PC-3 (cell line): Measurements from ENCODE around the gene CYP19A1. TPM values are rescaled to one million over a fixed set of nuclear protein-coding genes. Genes with fewer than 3 reads are reported as not detected.
A peak's percentile ranks its signal among the peaks of the same experiment; 100 is the strongest.

Experiments
- ATAC-seq: fragments of 200-7000 bp; cut with Tn5 transposase; 2 replicates; pipeline ENCODE4 v1.9.1; 2020; ENCODE audit warnings: mild to moderate bottlenecking, moderate library complexity
- BruUV-seq: library from RNA; stranded (reverse); fragments of 400-500 nt; replicated peaks from 2 replicates; lab custom pipeline; 2021; lab: Mats Ljungman, UMichigan
- CTCF ChIA-PET: fragments of 300-600 bp; sonication (Branson Sonifier 250); formaldehyde crosslinking; loops from one replicate; lab custom pipeline; 2022; ENCODE audit warnings: antibody characterized with exemption; lab: Charles Lee
- POLR2A ChIA-PET: fragments of 300-600 bp; sonication (Branson Sonifier 250); formaldehyde crosslinking; loops from one replicate; lab custom pipeline; 2022; ENCODE audit warnings: antibody characterized with exemption; ENCODE audit not compliant: unreplicated experiment; lab: Charles Lee
- DNase-seq: peaks from one replicate; pipeline ENCODE4 v3.0.0-alpha.2; 2015
- H2AFZ ChIP-seq: fragments of 300-600 bp; sonication (generic); 2 replicates; pipeline ENCODE4 v1.6.0; 2016; ENCODE audit warnings: antibody characterized with exemption, low read length
- H3F3A ChIP-seq: fragments of 300-600 bp; sonication (generic); one replicate; pipeline ENCODE4 v1.6.0; 2017; ENCODE audit warnings: antibody characterized with exemption, low read length, control low read depth, mild to moderate bottlenecking; ENCODE audit not compliant: unreplicated experiment
- H3K27ac ChIP-seq: fragments of 300-600 bp; sonication (generic); 2 replicates; pipeline ENCODE4 v1.5.1; 2016; ENCODE audit warnings: mild to moderate bottlenecking, low read length
- H3K27me3 ChIP-seq: fragments of 300-600 bp; sonication (generic); 2 replicates; pipeline ENCODE4 v1.6.1; 2016; ENCODE audit warnings: low read length, mixed read lengths
- H3K36me3 ChIP-seq: fragments of 300-600 bp; sonication (generic); 2 replicates; pipeline ENCODE4 v1.6.1; 2016; ENCODE audit warnings: low read depth, mixed run types, low read length, mixed read lengths
- H3K4me1 ChIP-seq: fragments of 300-600 bp; sonication (generic); 2 replicates; pipeline ENCODE4 v1.5.1; 2016; ENCODE audit warnings: low read length; ENCODE audit not compliant: insufficient read depth
- H3K4me2 ChIP-seq: fragments of 300-600 bp; sonication (generic); 2 replicates; pipeline ENCODE4 v1.6.0; 2016; ENCODE audit warnings: low read length
- H3K4me3 ChIP-seq: fragments of 300-600 bp; sonication (generic); 2 replicates; pipeline ENCODE4 v1.5.1; 2016; ENCODE audit warnings: mild to moderate bottlenecking, low read length, mixed read lengths
- H3K79me2 ChIP-seq: fragments of 300-600 bp; sonication (generic); 2 replicates; pipeline ENCODE4 v1.6.1; 2017; ENCODE audit warnings: low read length, mixed read lengths
- H3K9ac ChIP-seq: fragments of 300-600 bp; sonication (generic); 2 replicates; pipeline ENCODE4 v1.6.0; 2016; ENCODE audit warnings: mild to moderate bottlenecking, low read length
- H3K9me2 ChIP-seq: fragments of 300-600 bp; sonication (generic); replicated peaks from 2 replicates; pipeline ENCODE4 v1.6.1; 2016; ENCODE audit warnings: mixed run types, low read length, mixed read lengths
- H3K9me3 ChIP-seq: fragments of 300-600 bp; sonication (generic); 2 replicates; pipeline ENCODE4 v1.6.1; 2016; ENCODE audit warnings: low read length, mixed read lengths
- H4K20me1 ChIP-seq: fragments of 300-600 bp; sonication (generic); 2 replicates; pipeline ENCODE4 v1.6.1; 2016; ENCODE audit warnings: low read length, mixed read lengths
- EZH2 ChIP-seq: fragments of 300-600 bp; sonication (generic); IDR thresholded peaks from one replicate; pipeline ENCODE4 v1.6.1; 2017; ENCODE audit warnings: antibody characterized with exemption, mild to moderate bottlenecking, low read length; ENCODE audit not compliant: unreplicated experiment
- EZH2phosphoT487 ChIP-seq: fragments of 300-600 bp; sonication (generic); IDR thresholded peaks from 2 replicates; pipeline ENCODE4 v1.6.1; 2018; ENCODE audit warnings: mild to moderate bottlenecking, antibody characterized with exemption, low read length, borderline replicate concordance
- intact Hi-C: fragments of 100-400 bp; cut with micrococcal nuclease; formaldehyde crosslinking; loops from 2 replicates; pipeline ENCODE4 v1.9.0; 2023
- total RNA-seq: library from RNA; depleted of rRNA; stranded (reverse); fragments of >200 nt; gene quantifications from 2 replicates; pipeline ENCODE4 v1.2.3, GENCODE V29; 2014
- TF ChIP-seq, protein P1 (sequence below): fragments of 300-600 bp; sonication (generic); conservative IDR thresholded peaks from 2 replicates; pipeline ENCODE4 v1.5.1; 2017; ENCODE audit warnings: antibody characterized with exemption, low read depth, mild to moderate bottlenecking, low read length

The CYP19A1 gene
- total RNA-seq, 1 experiment from 2014 or later = not detected

DNA sequence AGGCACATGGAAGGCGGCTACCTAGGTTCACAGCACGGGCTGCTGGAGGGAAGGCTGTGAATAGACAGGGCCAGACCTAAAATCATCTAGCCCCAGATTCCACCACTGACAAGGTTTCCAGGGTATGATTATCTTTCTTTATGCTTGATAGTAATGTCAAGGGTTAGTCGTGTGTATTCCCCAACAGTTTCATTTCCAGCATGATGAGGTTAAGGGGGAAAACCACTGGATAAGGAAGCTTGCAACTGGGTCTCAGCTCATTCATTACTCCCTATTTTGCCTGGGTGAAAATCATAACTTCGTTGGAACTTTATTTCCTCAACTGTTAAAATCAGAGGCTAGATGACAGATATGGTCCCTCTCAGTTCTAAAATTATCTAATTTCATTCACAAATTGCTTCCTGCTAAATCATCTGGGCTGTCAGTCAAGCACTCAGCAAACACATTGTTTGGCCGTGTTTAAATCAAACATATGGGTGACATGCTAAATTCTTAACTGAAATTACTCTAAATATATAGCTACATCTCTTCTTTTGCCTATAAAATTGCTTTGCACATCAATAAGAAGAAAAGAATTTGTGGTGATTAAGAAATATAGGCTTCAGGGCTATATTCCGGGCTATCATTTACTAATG, 111.7 kb downstream of the CYP19A1 start:
- intact Hi-C loops = loop anchor here (5.0 kb wide), 1 partner anchor 176 kb away; no protein-coding TSS in a partner anchor
- Histone ChIP-seq H3K4me3 (no peak overlapping the region), H4K20me1 (no peaks in the 10 kb centered on the region), H3K9ac (no peak overlapping the region), H3K9me3 (no peaks in the 10 kb centered on the region), H3K36me3 (no peaks in the 10 kb centered on the region), H2AFZ (no peak overlapping the region), H3K27ac (no peak overlapping the region), H3F3A (no peaks in the 10 kb centered on the region), H3K27me3 (no peaks in the 10 kb centered on the region), H3K79me2 (no peaks in the 10 kb centered on the region), H3K4me2 (no peak overlapping the region), H3K9me2 (no peaks in the 10 kb centered on the region), H3K4me1 (peaks cover 25% of the 10 kb centered on the region)
- BruUV-seq = no TSS peak
- ATAC-seq = no peak
- POLR2A ChIA-PET = no interaction called here
- TF ChIP-seq EZH2 (no peak), EZH2phosphoT487 (no peak)
- TF ChIP-seq, protein P1, sequence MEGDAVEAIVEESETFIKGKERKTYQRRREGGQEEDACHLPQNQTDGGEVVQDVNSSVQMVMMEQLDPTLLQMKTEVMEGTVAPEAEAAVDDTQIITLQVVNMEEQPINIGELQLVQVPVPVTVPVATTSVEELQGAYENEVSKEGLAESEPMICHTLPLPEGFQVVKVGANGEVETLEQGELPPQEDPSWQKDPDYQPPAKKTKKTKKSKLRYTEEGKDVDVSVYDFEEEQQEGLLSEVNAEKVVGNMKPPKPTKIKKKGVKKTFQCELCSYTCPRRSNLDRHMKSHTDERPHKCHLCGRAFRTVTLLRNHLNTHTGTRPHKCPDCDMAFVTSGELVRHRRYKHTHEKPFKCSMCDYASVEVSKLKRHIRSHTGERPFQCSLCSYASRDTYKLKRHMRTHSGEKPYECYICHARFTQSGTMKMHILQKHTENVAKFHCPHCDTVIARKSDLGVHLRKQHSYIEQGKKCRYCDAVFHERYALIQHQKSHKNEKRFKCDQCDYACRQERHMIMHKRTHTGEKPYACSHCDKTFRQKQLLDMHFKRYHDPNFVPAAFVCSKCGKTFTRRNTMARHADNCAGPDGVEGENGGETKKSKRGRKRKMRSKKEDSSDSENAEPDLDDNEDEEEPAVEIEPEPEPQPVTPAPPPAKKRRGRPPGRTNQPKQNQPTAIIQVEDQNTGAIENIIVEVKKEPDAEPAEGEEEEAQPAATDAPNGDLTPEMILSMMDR = no peak
- no peak for DNase-seq
- CTCF ChIA-PET = no interaction called here

DNA sequence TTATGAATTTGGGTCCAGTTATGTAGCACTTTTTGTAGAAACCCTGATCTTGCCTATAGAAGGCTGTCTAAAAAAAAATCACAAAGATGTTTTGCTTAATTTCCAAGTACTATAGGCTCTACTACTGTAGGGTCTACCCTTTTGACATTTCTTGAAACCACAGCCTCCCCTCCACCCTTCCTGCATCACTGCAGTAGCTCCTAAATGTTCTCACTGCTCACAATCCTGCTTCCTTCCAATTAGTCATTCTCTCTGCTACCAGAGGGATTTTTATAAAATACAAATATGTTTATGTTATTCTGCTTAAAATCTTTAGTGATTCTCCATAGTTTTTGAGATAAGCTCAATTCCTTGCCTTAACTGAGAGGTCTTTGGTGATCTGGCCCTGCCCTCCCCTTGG, 114.0 kb downstream of the CYP19A1 start:
- DNase-seq = no peak
- Histone ChIP-seq H3K9ac (no peak overlapping the region), H3K27ac (no peak overlapping the region), H3F3A (no peaks in the 10 kb centered on the region), H3K4me3 (no peak overlapping the region), H3K36me3 (no peaks in the 10 kb centered on the region), H3K79me2 (no peaks in the 10 kb centered on the region), H3K9me2 (no peaks in the 10 kb centered on the region), H3K27me3 (no peaks in the 10 kb centered on the region), H4K20me1 (no peaks in the 10 kb centered on the region), H2AFZ (no peak overlapping the region), H3K9me3 (no peaks in the 10 kb centered on the region), H3K4me1 (peaks cover 25% of the 10 kb centered on the region), H3K4me2 (no peak overlapping the region)
- POLR2A ChIA-PET = no interaction called here
- intact Hi-C loops = no loop called here
- CTCF ChIA-PET = no interaction called here
- no TSS peak for BruUV-seq
- ATAC-seq = no peak
- no peak for TF ChIP-seq EZH2
- TF ChIP-seq EZH2phosphoT487 = no peak
- TF ChIP-seq, protein P1 = no peak

DNA sequence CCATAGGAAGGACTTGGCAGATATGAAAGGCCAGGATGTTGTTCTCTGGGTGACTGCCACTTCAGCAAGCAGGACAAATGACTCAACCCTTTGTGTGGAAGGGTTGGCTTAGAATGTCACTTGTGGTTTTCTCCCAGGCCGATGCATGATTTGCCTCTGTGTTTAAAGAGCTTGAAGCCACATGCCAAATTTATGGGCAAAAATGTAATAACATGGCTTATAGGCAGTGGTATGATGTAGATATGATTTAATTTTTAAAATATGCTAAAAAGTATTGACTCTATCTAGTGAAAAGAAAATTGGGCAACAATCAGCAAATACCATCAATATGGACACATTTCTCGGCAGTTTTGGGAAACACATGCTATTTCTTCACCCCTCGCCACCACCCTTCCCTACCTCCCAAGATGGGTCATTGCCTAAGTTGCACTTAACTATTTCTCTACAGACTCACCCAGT, 114.6 kb downstream of the CYP19A1 start:
- peak; percentile 79 for ATAC-seq
- H3K79me2 ChIP-seq = no peaks in the 10 kb centered on the region
- CTCF ChIA-PET = no interaction called here
- no peak overlapping the region for H3K4me3 ChIP-seq
- peaks cover 25% of the 10 kb centered on the region for H3K4me1 ChIP-seq
- TF ChIP-seq, protein P1 = no peak
- TF ChIP-seq EZH2phosphoT487 (no peak), EZH2 (no peak)
- intact Hi-C loops = no loop called here
- no peaks in the 10 kb centered on the region for H4K20me1 ChIP-seq
- H3K27ac ChIP-seq = no peak overlapping the region
- POLR2A ChIA-PET = no interaction called here
- no peaks in the 10 kb centered on the region for H3K9me2 ChIP-seq
- no peaks in the 10 kb centered on the region for H3K36me3 ChIP-seq
- no peaks in the 10 kb centered on the region for H3K27me3 ChIP-seq
- H3K4me2 ChIP-seq = no peak overlapping the region; the same call in 1 of the 2 replicates
- H3K9me3 ChIP-seq = no peaks in the 10 kb centered on the region
- H2AFZ ChIP-seq = no peak overlapping the region
- no TSS peak for BruUV-seq
- H3F3A ChIP-seq = no peaks in the 10 kb centered on the region
- DNase-seq = peak; percentile 78
- no peak overlapping the region for H3K9ac ChIP-seq
